WTC11 (cell line): Measurements from ENCODE around the gene TAF4. TPM values are rescaled to one million over a fixed set of nuclear protein-coding genes. Genes with fewer than 3 reads are reported as not detected.

Experiments
- ATAC-seq: fragments of 200-7000 bp; cut with Tn5 transposase; 2 replicates; pipeline ENCODE4 v1.10.0; 2021; ENCODE audit warnings: mild to moderate bottlenecking, moderate library complexity
- CTCF ChIA-PET: fragments of 300-600 bp; sonication (Branson Sonifier 250); formaldehyde crosslinking; loops from one replicate; lab custom pipeline; 2021; ENCODE audit warnings: antibody characterized with exemption; lab: Charles Lee
- POLR2A ChIA-PET: fragments of 350-600 bp; sonication (Branson Sonifier 250); formaldehyde crosslinking; loops from one replicate; lab custom pipeline; 2021; ENCODE audit warnings: antibody characterized with exemption; lab: Charles Lee
- DNase-seq: peaks from one replicate; pipeline ENCODE4 v3.0.0; 2021; ENCODE audit warnings: low spot score
- H3K27ac Mint-ChIP-seq: 2 replicates; pipeline ENCODE4 v1.8.0; 2021; ENCODE audit warnings: mixed read lengths
- H3K27me3 Mint-ChIP-seq: 2 replicates; pipeline ENCODE4 v1.8.0; 2021; ENCODE audit warnings: low read depth, mild to moderate bottlenecking, moderate library complexity, mixed read lengths
- H3K36me3 Mint-ChIP-seq: 2 replicates; pipeline ENCODE4 v1.8.0; 2021; ENCODE audit warnings: mixed read lengths
- H3K4me1 Mint-ChIP-seq: 2 replicates; pipeline ENCODE4 v1.8.0; 2022; ENCODE audit warnings: mixed read lengths
- H3K4me3 Mint-ChIP-seq: 2 replicates; pipeline ENCODE4 v1.8.0; 2021; ENCODE audit warnings: mild to moderate bottlenecking, moderate library complexity, mixed read lengths
- H3K9me3 Mint-ChIP-seq: 2 replicates; pipeline ENCODE4 v1.8.0; 2021; ENCODE audit warnings: mixed read lengths
- ATF1 ChIP-seq: sonication (generic); formaldehyde crosslinking; IDR thresholded peaks from 2 replicates; pipeline ENCODE4 v1.8.1; 2023; ENCODE audit warnings: mild to moderate bottlenecking, moderate library complexity, missing genetic modification reagents
- CREB1 ChIP-seq: sonication (generic); formaldehyde crosslinking; IDR thresholded peaks from 2 replicates; pipeline ENCODE4 v1.8.0; 2023; ENCODE audit warnings: mild to moderate bottlenecking, missing genetic modification reagents
- CREM ChIP-seq: sonication (generic); formaldehyde crosslinking; IDR thresholded peaks from 2 replicates; pipeline ENCODE4 v1.8.1; 2022; ENCODE audit warnings: mild to moderate bottlenecking, missing genetic modification reagents, moderate library complexity
- FOXJ3 ChIP-seq: sonication (generic); formaldehyde crosslinking; IDR thresholded peaks from 2 replicates; pipeline ENCODE4 v1.9.0; 2021; ENCODE audit warnings: missing genetic modification reagents, mild to moderate bottlenecking, borderline replicate concordance
- FOXP4 ChIP-seq: sonication (generic); formaldehyde crosslinking; IDR thresholded peaks from 2 replicates; pipeline ENCODE4 v1.8.0; 2022; ENCODE audit warnings: mild to moderate bottlenecking, missing genetic modification reagents
- MLX ChIP-seq: sonication (generic); formaldehyde crosslinking; IDR thresholded peaks from 2 replicates; pipeline ENCODE4 v1.8.1; 2023; ENCODE audit warnings: mild to moderate bottlenecking, missing genetic modification reagents, moderate library complexity
- NFE2L1 ChIP-seq: sonication (generic); formaldehyde crosslinking; IDR thresholded peaks from 2 replicates; pipeline ENCODE4 v1.8.1; 2023; ENCODE audit warnings: missing genetic modification reagents
- NR1H2 ChIP-seq: sonication (generic); formaldehyde crosslinking; IDR thresholded peaks from 2 replicates; pipeline ENCODE4 v1.9.0; 2021; ENCODE audit warnings: mild to moderate bottlenecking, moderate library complexity, missing genetic modification reagents
- RELA ChIP-seq: sonication (generic); formaldehyde crosslinking; IDR thresholded peaks from 2 replicates; pipeline ENCODE4 v1.8.1; 2022; ENCODE audit warnings: missing genetic modification reagents, mild to moderate bottlenecking, borderline replicate concordance
- RORB ChIP-seq: fragments of 250-450 bp; sonication (Bioruptor Pico); IDR thresholded peaks from 2 replicates; pipeline ENCODE4 v1.9.0; 2021; ENCODE audit warnings: mild to moderate bottlenecking
- SOX15 ChIP-seq: fragments of 250-450 bp; sonication (Bioruptor Pico); IDR thresholded peaks from 2 replicates; pipeline ENCODE4 v1.9.0; 2021; ENCODE audit warnings: mild to moderate bottlenecking
- USF2 ChIP-seq: sonication (generic); formaldehyde crosslinking; IDR thresholded peaks from 2 replicates; pipeline ENCODE4 v1.8.1; 2023; ENCODE audit warnings: mild to moderate bottlenecking, missing genetic modification reagents, moderate library complexity
- ZNF121 ChIP-seq: sonication (generic); formaldehyde crosslinking; IDR thresholded peaks from 2 replicates; pipeline ENCODE4 v1.8.0; 2023; ENCODE audit warnings: missing genetic modification reagents
- ZNF232 ChIP-seq: sonication (generic); formaldehyde crosslinking; IDR thresholded peaks from 2 replicates; pipeline ENCODE4 v1.8.0; 2022; ENCODE audit warnings: mild to moderate bottlenecking, missing genetic modification reagents
- ZNF317 ChIP-seq: sonication (generic); formaldehyde crosslinking; IDR thresholded peaks from 2 replicates; pipeline ENCODE4 v1.8.1; 2023; ENCODE audit warnings: low read depth, mild to moderate bottlenecking, moderate library complexity, missing genetic modification reagents, borderline replicate concordance
- ZNF532 ChIP-seq: fragments of 250-450 bp; sonication (Bioruptor Pico); IDR thresholded peaks from 2 replicates; pipeline ENCODE4 v1.9.0; 2021; ENCODE audit warnings: mild to moderate bottlenecking, borderline replicate concordance
- ZNF671 ChIP-seq: fragments of 250-450 bp; sonication (Bioruptor Pico); IDR thresholded peaks from 2 replicates; pipeline ENCODE4 v1.8.0; 2021; ENCODE audit warnings: mild to moderate bottlenecking
- total RNA-seq: library from RNA; stranded (reverse); gene quantifications from 3 replicates; pipeline ENCODE4 v1.2.3, GENCODE V29; 2021

Gene TAF4
- total RNA-seq, 1 experiment from 2014 or later = 34.4 TPM

- DNase-seq (no peak), ATAC-seq (no peak)
- H3K36me3 Mint-ChIP-seq = 0 out of 2 replicates have a peak, but pooled peaks cover 2% of the 10 kb centered on the region
- no peaks in the 10 kb centered on the region; the same call in 1 of the 2 replicates for H3K9me3 Mint-ChIP-seq
- TF ChIP-seq ZNF317 (no peak), ZNF121 (no peak), USF2 (no peak), MLX (CRISPR knock-in tag) (no peak), NFE2L1 (no peak), SOX15 (CRISPR knock-in tag) (no peak), NR1H2 (CRISPR knock-in tag) (no peak), ZNF232 (no peak)
- ChIA-PET CTCF (interaction anchor here (0.6 kb wide), 1 partner anchor 14 kb away, joined by 6 read pairs; no protein-coding TSS in a partner anchor), POLR2A (interaction anchor here (0.5 kb wide), 1 partner anchor 490 kb away, joined by 3 read pairs; no protein-coding TSS in a partner anchor)
- no peaks in the 10 kb centered on the region for H3K27me3 Mint-ChIP-seq
- peaks cover 14% of the 10 kb centered on the region for H3K4me1 Mint-ChIP-seq
- no peak overlapping the region for H3K4me3 Mint-ChIP-seq
- no peak overlapping the region for H3K27ac Mint-ChIP-seq
Observed at GRCh38 chr20:61937146-61937962, 128.3 kb downstream of the TAF4 start.

GRCh38 chr20:61936701-61937131 is 129.0 kb downstream of the TAF4 start:
- POLR2A ChIA-PET = interaction anchor here (0.5 kb wide), 1 partner anchor 229 kb away, joined by 3 read pairs; no protein-coding TSS in a partner anchor
- H3K4me1 Mint-ChIP-seq = peaks cover 14% of the 10 kb centered on the region
- no peaks in the 10 kb centered on the region; the same call in 1 of the 2 replicates for H3K9me3 Mint-ChIP-seq
- no peak overlapping the region for H3K27ac Mint-ChIP-seq
- TF ChIP-seq ATF1 (CRISPR knock-in tag) (no peak), ZNF671 (CRISPR knock-in tag) (no peak)
- no peaks in the 10 kb centered on the region for H3K27me3 Mint-ChIP-seq
- DNase-seq (no peak), ATAC-seq (no peak)
- H3K36me3 Mint-ChIP-seq = 0 out of 2 replicates have a peak, but pooled peaks cover 2% of the 10 kb centered on the region
- H3K4me3 Mint-ChIP-seq = no peak overlapping the region
- CTCF ChIA-PET = no interaction called here

- ChIA-PET POLR2A (interaction anchor here (0.5 kb wide), 1 partner anchor 229 kb away, joined by 3 read pairs; no protein-coding TSS in a partner anchor), CTCF (no interaction called here)
- no peak for TF ChIP-seq RELA (CRISPR knock-in tag)
- Mint-ChIP-seq H3K4me3 (no peak overlapping the region), H3K4me1 (peaks cover 14% of the 10 kb centered on the region), H3K27ac (no peak overlapping the region), H3K27me3 (no peaks in the 10 kb centered on the region), H3K9me3 (no peaks in the 10 kb centered on the region; the same call in 1 of the 2 replicates), H3K36me3 (0 out of 2 replicates have a peak, but pooled peaks cover 2% of the 10 kb centered on the region)
- ATAC-seq (no peak), DNase-seq (peak; percentile 4)
Observed at GRCh38 chr20:61935926-61936700, 129.6 kb downstream of the TAF4 start.

GRCh38 chr20:61934716-61935530 is 130.8 kb downstream of the TAF4 start:
- ChIA-PET CTCF (no interaction called here), POLR2A (no interaction called here)
- Mint-ChIP-seq H3K9me3 (no peaks in the 10 kb centered on the region; the same call in 1 of the 2 replicates), H3K4me3 (no peak overlapping the region), H3K36me3 (0 out of 2 replicates have a peak, but pooled peaks cover 2% of the 10 kb centered on the region), H3K27me3 (no peaks in the 10 kb centered on the region), H3K27ac (peak overlapping the region; percentile 42), H3K4me1 (peaks cover 14% of the 10 kb centered on the region)
- DNase-seq (peak; percentile 14), ATAC-seq (peak; percentile 18)
- TF ChIP-seq ZNF671 (CRISPR knock-in tag) (no peak), FOXP4 (CRISPR knock-in tag) (no peak), CREM (CRISPR knock-in tag) (no peak), RORB (CRISPR knock-in tag) (no peak), ZNF532 (no peak), CREB1 (CRISPR knock-in tag) (no peak), FOXJ3 (no peak)
